GM18873 (cell line): Measurements from ENCODE around the gene TMEM52.

Source experiments
- ATAC-seq: cut with Tn5 transposase; IDR thresholded peaks from one replicate; pipeline ENCODE4 v1.9.1; 2021; ENCODE audit warnings: mild to moderate bottlenecking, moderate library complexity, moderate number of reproducible peaks; ENCODE audit not compliant: unreplicated experiment, low FRiP score

Gene TMEM52

GRCh38 chr1:1877865-1878436, 41.1 kb downstream of the TMEM52 start:
- ATAC-seq = no peak

GRCh38 chr1:1876335-1876930, 42.6 kb downstream of the TMEM52 start:
- no peak for ATAC-seq

GRCh38 chr1:1875932-1876331, 43.1 kb downstream of the TMEM52 start:
- ATAC-seq = no peak

- ATAC-seq = no peak
Observed at GRCh38 chr1:1874901-1875300, 44.2 kb downstream of the TMEM52 start.

GRCh38 chr1:1873186-1873585, 45.9 kb downstream of the TMEM52 start:
- ATAC-seq = no peak

- ATAC-seq = no peak
Observed at GRCh38 chr1:1872329-1872994, 46.6 kb downstream of the TMEM52 start.

- no peak for ATAC-seq
Observed at GRCh38 chr1:1869469-1869868, 49.6 kb downstream of the TMEM52 start.
